HG03097 (cell line): ENCODE results near the gene PSMB7.

ENCODE experiments used
- ATAC-seq: cut with Tn5 transposase; IDR thresholded peaks from one replicate; pipeline ENCODE4 v1.9.1; 2021; ENCODE audit not compliant: unreplicated experiment, low FRiP score

PSMB7 gene

GRCh38 chr9:124415102-124415851 is at the start of gene PSMB7:
Gene PSMB7, minus strand, starts transcription at chr9:124415442. Its CDS starts 17 bp downstream, at chr9:124415425.
- ATAC-seq: peak; percentile 96

GRCh38 chr9:124462739-124463138 is 47.5 kb upstream of the PSMB7 start:
- no peak for ATAC-seq

- no peak for ATAC-seq
These were observed 43.2 kb upstream of the PSMB7 start for GRCh38 chr9:124458441-124458840.

GRCh38 chr9:124457887-124458431 is 42.7 kb upstream of the PSMB7 start:
- no peak for ATAC-seq

- no peak for ATAC-seq
These were observed 42.0 kb upstream of the PSMB7 start for GRCh38 chr9:124457079-124457886.

- no peak for ATAC-seq
These were observed 41.3 kb upstream of the PSMB7 start for GRCh38 chr9:124456341-124457078.

GRCh38 chr9:124455820-124456219 is 40.6 kb upstream of the PSMB7 start:
- ATAC-seq: no peak

- no peak for ATAC-seq
These were observed 39.7 kb upstream of the PSMB7 start for GRCh38 chr9:124454791-124455443.

- no peak for ATAC-seq
These were observed 39.1 kb upstream of the PSMB7 start for GRCh38 chr9:124454296-124454695.

- no peak for ATAC-seq
These were observed 38.4 kb upstream of the PSMB7 start for GRCh38 chr9:124453586-124454191.

- ATAC-seq: no peak
These were observed 37.8 kb upstream of the PSMB7 start for GRCh38 chr9:124452841-124453585.

GRCh38 chr9:124452326-124452725 is 37.1 kb upstream of the PSMB7 start:
- no peak for ATAC-seq

GRCh38 chr9:124450931-124451661 is 35.9 kb upstream of the PSMB7 start:
- ATAC-seq: no peak

- no peak for ATAC-seq
These were observed 35.1 kb upstream of the PSMB7 start, which contains the start of gene ADGRD2 for GRCh38 chr9:124450241-124450924. Gene ADGRD2, plus strand, starts transcription at chr9:124450451. Its CDS starts 1,216 bp downstream, at chr9:124451667.

GRCh38 chr9:124449381-124450151 is 34.3 kb upstream of the PSMB7 start:
- no peak for ATAC-seq

GRCh38 chr9:124448019-124448418 is 32.8 kb upstream of the PSMB7 start:
- no peak for ATAC-seq

- no peak for ATAC-seq
These were observed 32.0 kb upstream of the PSMB7 start for GRCh38 chr9:124447297-124447661.
